ENCODE data around the gene HOXA5. TPM values are rescaled to one million over a fixed set of nuclear protein-coding genes. Genes with fewer than 3 reads are reported as not detected.

The HOXA5 gene
- total and polyA plus RNA-seq, 2 of the 8 experiments (the other 6 are each of a cell fraction or from before 2014, with no cell fraction given), result not detected

GRCh38 chr7:27145165-27145913, 1.9 kb upstream of the HOXA5 start:
- peaks cover 0 to 3% of the 10 kb centered on the region in 2 experiments; a peak in 1 of 4 replicates for H3K9me3 ChIP-seq (ENCODE audit: insufficient read depth in 2 of 2, low read depth in 1 of 2, low read length in 1 of 2)
- H3K9ac ChIP-seq (replicated peaks in 1 of 4; ENCODE audit: extremely low read depth in 1 of 4, low read depth in 3 of 4, low read length in 3 of 4), result no peak overlapping the region
- ChIA-PET CTCF (ENCODE audit: partially characterized antibody) (interaction anchor here (0.8 to 12.5 kb wide), 19 partner anchors 8 to 1248 kb away, joined by 3 to 123 read pairs (median 14); partner anchors contain the start of genes HOXA1, HOXA10, HOXA3 and HOXA9), POLR2A (ENCODE audit: partially characterized antibody) (no interaction called here)
- H2BK15ac ChIP-seq (ENCODE audit: low read length), result no peak overlapping the region
- no peak overlapping the region for H3K23ac ChIP-seq (ENCODE audit: insufficient read length)
- H3K27ac ChIP-seq (ENCODE audit: low read depth, low read length), result no peak overlapping the region
- no peak overlapping the region for H3K4me2 ChIP-seq (ENCODE audit: insufficient read depth in 1 of 2, low read depth in 2 of 2, low read length in 2 of 2)
- no peak overlapping the region for H3K18ac ChIP-seq (ENCODE audit: extremely low read depth, low read length)
- no peak overlapping the region for H4K5ac ChIP-seq (ENCODE audit: insufficient read length, low read depth, low read length)
- no peak overlapping the region for H3K14ac ChIP-seq (ENCODE audit: insufficient read length)
- H3K56ac ChIP-seq (replicated peaks; ENCODE audit: insufficient read length, low read depth, low read length), result no peak overlapping the region
- FAIRE-seq (no peak), DNase-seq (ENCODE audit: low read depth in 1 of 2, low spot score in 2 of 2) (peak in 1 of 2 experiments; percentile 51)
- H2BK20ac ChIP-seq (ENCODE audit: low read length), result no peak overlapping the region
- H4K91ac ChIP-seq (replicated peaks; ENCODE audit: insufficient read length, low read length), result no peak overlapping the region
- H3K27me3 ChIP-seq (replicated peaks in 1 of 4; ENCODE audit: control insufficient read depth in 3 of 4, extremely low read depth in 1 of 4, insufficient read depth in 3 of 4, low read length in 3 of 4), result peaks cover 96 to 100% (median 99%) of the 10 kb centered on the region in 4 experiments
- H4K20me1 ChIP-seq (replicated peaks in 1 of 2; ENCODE audit: control insufficient read depth in 1 of 2, insufficient read depth in 2 of 2, low read length in 2 of 2), result peaks cover 26 to 33% of the 10 kb centered on the region in 2 experiments
- H2BK120ac ChIP-seq (replicated peaks; ENCODE audit: low read depth, low read length), result no peak overlapping the region
- peaks cover 9% of the 10 kb centered on the region for H3K23me2 ChIP-seq (ENCODE audit: low read depth, low read length)
- H3K36me3 ChIP-seq (ENCODE audit: control insufficient read depth in 2 of 4, insufficient read depth in 4 of 4, low read length in 3 of 4), result peaks cover 0 to 6% (median 0%) of the 10 kb centered on the region in 4 experiments; a peak in 1 of 8 replicates
- H3K4me1 ChIP-seq (replicated peaks in 1 of 4; ENCODE audit: control insufficient read depth in 3 of 4, insufficient read depth in 4 of 4, low read length in 3 of 4), result peaks cover 0 to 9% (median 5%) of the 10 kb centered on the region in 4 experiments; a peak in 5 of 7 replicates
- no peak overlapping the region for H4K8ac ChIP-seq (ENCODE audit: extremely low read depth, insufficient read depth, low read length)
- 37% methylated on average over 47 of the region's 47 CpGs; no CpG with 5 or more reads in 1 of the 2 experiments for WGBS, 2 experiments (ENCODE audit: extremely low coverage in 1 of 2, insufficient coverage in 1 of 2, insufficient read length in 1 of 2, insufficient replicate concordance in 2 of 2, low coverage in 1 of 2, low lambda C conversion rate in 2 of 2, missing lambda C conversion rate in 1 of 2)
- H3K79me1 ChIP-seq (ENCODE audit: low read depth, low read length), result no peaks in the 10 kb centered on the region
- TF ChIP-seq CHD2 (IDR thresholded peaks at IDR 0.05; ENCODE audit: low read length) (no peak), SIRT6 (IDR thresholded peaks at IDR 0.05; ENCODE audit: low read length) (no peak), GABPA (IDR thresholded peaks at IDR 0.05; ENCODE audit: borderline replicate concordance, insufficient read depth, low read length) (no peak), RNF2 (IDR thresholded peaks at IDR 0.05; ENCODE audit: borderline replicate concordance, low read depth, low read length, missing control alignments, poor library complexity, severe bottlenecking) (peak; percentile 86), FOSL1 (IDR thresholded peaks at IDR 0.05; ENCODE audit: insufficient read depth, low read depth, low read length) (no peak), ATF2 (IDR thresholded peaks at IDR 0.05; ENCODE audit: low read length) (no peak), EZH2 (IDR thresholded peaks at IDR 0.05; ENCODE audit: low read depth, low read length, severe bottlenecking) (peak; percentile 99), KDM5A (IDR thresholded peaks at IDR 0.05; ENCODE audit: low read length) (no peak), CBX8 (IDR thresholded peaks at IDR 0.05; ENCODE audit: borderline replicate concordance, low read depth, low read length) (peak; percentile 59; the same call in 1 of the 2 replicates), SUZ12 (IDR thresholded peaks at IDR 0.05; ENCODE audit: low read length) (peak; percentile 97)
- no peak overlapping the region for H2BK5ac ChIP-seq (ENCODE audit: low read depth, low read length)
- H3K79me2 ChIP-seq (ENCODE audit: control insufficient read depth in 1 of 2, insufficient read depth in 2 of 2, low read length in 2 of 2), result no peaks in the 10 kb centered on the region
- H2AK5ac ChIP-seq (ENCODE audit: low read depth, low read length), result no peak overlapping the region
- H3K4ac ChIP-seq (replicated peaks; ENCODE audit: insufficient read length, low read depth, low read length), result no peak overlapping the region
- H2AFZ ChIP-seq (ENCODE audit: low read length), result no peak overlapping the region
- H3K4me3 ChIP-seq (ENCODE audit: extremely low read depth in 1 of 4, insufficient read depth in 2 of 4, low read depth in 3 of 4, low read length in 4 of 4), result no peak overlapping the region
- no peak overlapping the region for H2BK12ac ChIP-seq (ENCODE audit: low read depth, low read length)
